B cell (primary cell): ENCODE measurements around the gene PSMB3.

Experiments used
- EZH2 ChIP-seq: IDR thresholded peaks from 2 replicates; pipeline ENCODE4 v1.6.1; 2012; ENCODE audit warnings: borderline replicate concordance, low read depth, mild to moderate bottlenecking, moderate library complexity, low read length; ENCODE audit not compliant: insufficient read depth, poor library complexity, severe bottlenecking
- TF ChIP-seq, protein P1 (sequence below): fragments of 200-600 bp; IDR thresholded peaks from one replicate; pipeline ENCODE4 v1.8.0; 2022; ENCODE audit warnings: antibody characterized with exemption, mild to moderate bottlenecking

DNA sequence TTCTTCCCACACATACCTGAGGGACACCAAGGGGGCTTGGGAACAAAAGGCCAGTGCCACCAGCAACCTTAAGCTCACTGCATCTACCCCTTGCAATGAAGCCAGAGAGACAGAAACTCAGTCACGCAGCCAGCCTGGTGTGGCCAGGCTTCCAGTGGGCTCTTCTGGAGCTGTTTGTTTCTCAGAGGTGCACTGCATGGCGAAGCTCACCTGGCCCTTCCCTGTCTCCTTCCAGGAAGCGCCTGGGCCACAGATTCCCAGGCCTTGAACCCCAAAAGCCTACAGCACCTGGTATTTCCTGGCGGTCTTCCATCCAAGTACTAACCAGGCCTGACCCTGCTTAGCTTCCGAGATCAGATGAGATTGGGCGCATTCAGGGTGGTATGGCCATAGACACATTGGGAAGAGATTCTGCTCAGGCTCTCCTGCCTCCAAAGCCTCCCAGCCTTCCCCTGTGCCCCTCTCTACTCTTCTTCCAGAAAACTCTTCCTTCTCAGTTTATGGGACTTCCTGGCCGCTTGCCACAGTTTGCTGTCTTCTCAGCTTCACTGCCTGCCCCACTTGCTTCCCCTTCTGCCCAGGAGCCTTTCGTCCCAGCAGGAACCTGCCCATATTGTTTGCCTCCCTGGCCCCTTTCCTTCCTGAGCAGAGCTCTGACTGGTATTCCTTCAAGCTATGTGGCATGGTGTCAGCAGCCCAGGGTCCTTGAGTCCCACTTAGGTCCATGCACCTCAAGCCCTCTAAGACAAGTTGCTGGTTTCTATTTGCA lies 20.8 kb upstream of the PSMB3 start:
- TF ChIP-seq, protein P1, sequence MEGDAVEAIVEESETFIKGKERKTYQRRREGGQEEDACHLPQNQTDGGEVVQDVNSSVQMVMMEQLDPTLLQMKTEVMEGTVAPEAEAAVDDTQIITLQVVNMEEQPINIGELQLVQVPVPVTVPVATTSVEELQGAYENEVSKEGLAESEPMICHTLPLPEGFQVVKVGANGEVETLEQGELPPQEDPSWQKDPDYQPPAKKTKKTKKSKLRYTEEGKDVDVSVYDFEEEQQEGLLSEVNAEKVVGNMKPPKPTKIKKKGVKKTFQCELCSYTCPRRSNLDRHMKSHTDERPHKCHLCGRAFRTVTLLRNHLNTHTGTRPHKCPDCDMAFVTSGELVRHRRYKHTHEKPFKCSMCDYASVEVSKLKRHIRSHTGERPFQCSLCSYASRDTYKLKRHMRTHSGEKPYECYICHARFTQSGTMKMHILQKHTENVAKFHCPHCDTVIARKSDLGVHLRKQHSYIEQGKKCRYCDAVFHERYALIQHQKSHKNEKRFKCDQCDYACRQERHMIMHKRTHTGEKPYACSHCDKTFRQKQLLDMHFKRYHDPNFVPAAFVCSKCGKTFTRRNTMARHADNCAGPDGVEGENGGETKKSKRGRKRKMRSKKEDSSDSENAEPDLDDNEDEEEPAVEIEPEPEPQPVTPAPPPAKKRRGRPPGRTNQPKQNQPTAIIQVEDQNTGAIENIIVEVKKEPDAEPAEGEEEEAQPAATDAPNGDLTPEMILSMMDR: no peak
- TF ChIP-seq EZH2: no peak
